HG03039 (cell line): ENCODE data around the gene WNT16.
A peak's percentile ranks its signal among the peaks of the same experiment; 100 is the strongest.
"Not testable (repeated sequence)": the region's sequence is repeated elsewhere in the genome, so short reads cannot be mapped to it uniquely, and the experiment has no call there.

ENCODE experiments used
- ATAC-seq: cut with Tn5 transposase; IDR thresholded peaks from one replicate; pipeline ENCODE4 v1.9.1; 2021; ENCODE audit warnings: mild to moderate bottlenecking, moderate library complexity; ENCODE audit not compliant: unreplicated experiment

The WNT16 gene

GRCh38 chr7:121305109-121305508 is 23.7 kb upstream of the WNT16 start:
- no peak for ATAC-seq

GRCh38 chr7:121306565-121306964 is 22.2 kb upstream of the WNT16 start:
- ATAC-seq = no peak

- no peak for ATAC-seq
These were observed 21.7 kb upstream of the WNT16 start for GRCh38 chr7:121307021-121307574.

GRCh38 chr7:121313220-121313792 is 15.5 kb upstream of the WNT16 start:
- ATAC-seq = no peak

GRCh38 chr7:121313793-121314676 is 14.8 kb upstream of the WNT16 start:
- peak; percentile 83 for ATAC-seq

- ATAC-seq = not testable (repeated sequence)
These were observed 13.6 kb upstream of the WNT16 start for GRCh38 chr7:121315170-121315569.

GRCh38 chr7:121322460-121322859 is 6.3 kb upstream of the WNT16 start:
- no peak for ATAC-seq

- ATAC-seq = no peak
These were observed 5.1 kb upstream of the WNT16 start for GRCh38 chr7:121323515-121324302.

- no peak for ATAC-seq
These were observed 1.1 kb upstream of the WNT16 start for GRCh38 chr7:121327671-121328070.

- no peak for ATAC-seq
These were observed 622 bp downstream of the WNT16 start for GRCh38 chr7:121329191-121330052.

GRCh38 chr7:121330053-121330833 is 1.4 kb downstream of the WNT16 start:
- no peak for ATAC-seq

- ATAC-seq = no peak
These were observed 2.2 kb downstream of the WNT16 start for GRCh38 chr7:121331048-121331447.

GRCh38 chr7:121331574-121331973 is 2.8 kb downstream of the WNT16 start:
- no peak for ATAC-seq

GRCh38 chr7:121334376-121334775 is 5.6 kb downstream of the WNT16 start:
- no peak for ATAC-seq

- ATAC-seq = no peak
These were observed 6.3 kb downstream of the WNT16 start for GRCh38 chr7:121334875-121335648.

- ATAC-seq = no peak
These were observed 7.8 kb downstream of the WNT16 start for GRCh38 chr7:121336579-121336978.

GRCh38 chr7:121337398-121337797 is 8.6 kb downstream of the WNT16 start:
- ATAC-seq = no peak

GRCh38 chr7:121339082-121339481 is 10.3 kb downstream of the WNT16 start:
- ATAC-seq = no peak

GRCh38 chr7:121341933-121342332 is 13.1 kb downstream of the WNT16 start:
- ATAC-seq = no peak
